RWPE1 (cell line): ENCODE results near the gene IL1R2.

Experiments used
- CTCF ChIA-PET: fragments of 350-600 bp; sonication (Branson Sonifier 250); formaldehyde crosslinking; extraction: SDS; loops from one replicate; lab custom pipeline; 2021; lab: Yijun Ruan, JAX
- POLR2A ChIA-PET: fragments of 400-600 bp; formaldehyde crosslinking; extraction: SDS; loops from one replicate; lab custom pipeline; 2020; ENCODE audit warnings: antibody characterized with exemption; ENCODE audit not compliant: low non-redundant PET; lab: Yijun Ruan, JAX
- DNase-seq: peaks from one replicate; pipeline ENCODE4 v3.0.0; 2012; ENCODE audit warnings: low spot score
- H3K27ac ChIP-seq: fragments of 450-650 bp; 2 replicates; pipeline ENCODE4 v1.5.1; 2017
- TF ChIP-seq, protein P1 (sequence below): fragments of 450-650 bp; conservative IDR thresholded peaks from 2 replicates; pipeline ENCODE4 v1.5.1; 2017; ENCODE audit warnings: low read depth, mild to moderate bottlenecking

Gene IL1R2

DNA sequence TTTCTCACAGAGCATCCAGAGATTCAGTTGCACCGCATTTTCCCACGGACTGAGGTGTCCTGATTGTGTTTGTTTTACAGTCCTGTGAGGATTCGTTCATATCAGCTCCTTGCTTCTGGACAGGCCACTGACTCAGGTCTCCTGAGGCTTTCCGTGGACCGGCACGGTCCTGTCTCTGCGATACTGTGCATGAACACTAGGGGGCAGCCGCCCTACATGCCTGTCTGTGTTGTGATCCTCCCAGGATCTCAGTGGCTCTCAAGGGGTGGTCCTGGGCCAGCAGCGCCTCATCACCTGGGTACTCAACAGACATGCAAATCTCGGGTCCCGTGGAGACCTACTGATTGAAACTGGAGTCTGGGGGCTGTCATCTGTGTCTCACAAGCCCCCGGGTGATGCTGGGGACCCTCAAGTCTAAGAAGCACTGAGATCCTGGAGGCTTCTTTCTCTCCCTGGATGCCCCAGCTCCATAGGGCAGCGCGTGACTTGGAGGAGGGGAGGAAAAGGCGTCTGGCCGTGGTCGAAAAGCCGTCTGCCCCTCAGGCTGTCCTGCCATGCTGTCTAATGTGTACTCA is 28.9 kb downstream of the IL1R2 start:
- TF ChIP-seq, protein P1, sequence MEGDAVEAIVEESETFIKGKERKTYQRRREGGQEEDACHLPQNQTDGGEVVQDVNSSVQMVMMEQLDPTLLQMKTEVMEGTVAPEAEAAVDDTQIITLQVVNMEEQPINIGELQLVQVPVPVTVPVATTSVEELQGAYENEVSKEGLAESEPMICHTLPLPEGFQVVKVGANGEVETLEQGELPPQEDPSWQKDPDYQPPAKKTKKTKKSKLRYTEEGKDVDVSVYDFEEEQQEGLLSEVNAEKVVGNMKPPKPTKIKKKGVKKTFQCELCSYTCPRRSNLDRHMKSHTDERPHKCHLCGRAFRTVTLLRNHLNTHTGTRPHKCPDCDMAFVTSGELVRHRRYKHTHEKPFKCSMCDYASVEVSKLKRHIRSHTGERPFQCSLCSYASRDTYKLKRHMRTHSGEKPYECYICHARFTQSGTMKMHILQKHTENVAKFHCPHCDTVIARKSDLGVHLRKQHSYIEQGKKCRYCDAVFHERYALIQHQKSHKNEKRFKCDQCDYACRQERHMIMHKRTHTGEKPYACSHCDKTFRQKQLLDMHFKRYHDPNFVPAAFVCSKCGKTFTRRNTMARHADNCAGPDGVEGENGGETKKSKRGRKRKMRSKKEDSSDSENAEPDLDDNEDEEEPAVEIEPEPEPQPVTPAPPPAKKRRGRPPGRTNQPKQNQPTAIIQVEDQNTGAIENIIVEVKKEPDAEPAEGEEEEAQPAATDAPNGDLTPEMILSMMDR, result peak; percentile 97
- no peak overlapping the region for H3K27ac ChIP-seq
- ChIA-PET POLR2A (no interaction called here), CTCF (interaction anchor here (0.6 to 2.1 kb wide), 31 partner anchors 9 to 595 kb away, joined by 3 to 34 read pairs (median 3); partner anchors contain the start of gene IL18R1)
- DNase-seq, result peak; percentile 74

GRCh38 chr2:102021779-102022178 is 30.0 kb downstream of the IL1R2 start:
- TF ChIP-seq, protein P1, result no peak
- ChIA-PET POLR2A (no interaction called here), CTCF (interaction anchor here (0.6 kb wide), 1 partner anchor 603 kb away, joined by 3 read pairs; no protein-coding TSS in a partner anchor)
- no peak for DNase-seq
- H3K27ac ChIP-seq, result no peak overlapping the region

DNA sequence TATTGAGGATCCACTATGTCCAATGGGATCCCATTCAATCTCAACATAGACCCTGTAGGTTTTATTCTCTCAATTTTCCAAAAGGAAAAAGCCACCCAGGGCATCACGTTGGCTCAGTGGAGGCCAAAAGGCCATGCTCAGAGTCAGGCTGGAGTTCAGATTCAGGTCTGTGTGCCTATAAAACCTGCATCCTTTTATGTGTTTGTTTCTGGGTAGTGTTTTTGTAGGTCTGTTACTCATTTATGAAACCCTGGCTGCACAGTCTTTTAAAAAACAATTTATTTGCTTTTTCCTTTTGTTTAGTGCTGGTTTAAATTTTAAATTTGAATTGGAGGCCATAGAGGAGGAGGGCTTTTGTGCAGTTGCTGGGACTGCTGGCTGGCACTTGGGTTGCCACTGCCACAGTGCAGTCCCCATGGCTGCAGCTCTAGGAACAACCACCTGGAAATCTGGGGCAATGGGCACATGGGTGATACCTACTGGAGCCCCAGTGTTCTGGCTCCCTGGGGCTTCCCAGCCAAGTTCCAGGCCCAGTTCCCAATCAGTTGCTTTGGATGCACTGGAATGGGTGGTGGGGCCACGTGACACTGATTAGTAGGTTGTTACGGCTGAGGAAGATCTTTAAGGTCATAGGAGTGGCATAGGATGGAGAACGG is 31.3 kb downstream of the IL1R2 start:
- TF ChIP-seq, protein P1, result no peak
- H3K27ac ChIP-seq, result no peak overlapping the region
- DNase-seq, result no peak
- CTCF ChIA-PET, result no interaction called here
- POLR2A ChIA-PET, result no interaction called here

- ChIA-PET CTCF (no interaction called here), POLR2A (no interaction called here)
- DNase-seq, result no peak
- TF ChIP-seq, protein P1, result no peak
- no peak overlapping the region for H3K27ac ChIP-seq
Observed at GRCh38 chr2:102024410-102024809, 32.6 kb downstream of the IL1R2 start.

GRCh38 chr2:102025016-102025501 is 33.3 kb downstream of the IL1R2 start:
- ChIA-PET POLR2A (no interaction called here), CTCF (interaction anchor here (0.7 kb wide), 1 partner anchor 91 kb away, joined by 5 read pairs; no protein-coding TSS in a partner anchor)
- H3K27ac ChIP-seq, result no peak overlapping the region
- DNase-seq, result no peak
- TF ChIP-seq, protein P1, result no peak

DNA sequence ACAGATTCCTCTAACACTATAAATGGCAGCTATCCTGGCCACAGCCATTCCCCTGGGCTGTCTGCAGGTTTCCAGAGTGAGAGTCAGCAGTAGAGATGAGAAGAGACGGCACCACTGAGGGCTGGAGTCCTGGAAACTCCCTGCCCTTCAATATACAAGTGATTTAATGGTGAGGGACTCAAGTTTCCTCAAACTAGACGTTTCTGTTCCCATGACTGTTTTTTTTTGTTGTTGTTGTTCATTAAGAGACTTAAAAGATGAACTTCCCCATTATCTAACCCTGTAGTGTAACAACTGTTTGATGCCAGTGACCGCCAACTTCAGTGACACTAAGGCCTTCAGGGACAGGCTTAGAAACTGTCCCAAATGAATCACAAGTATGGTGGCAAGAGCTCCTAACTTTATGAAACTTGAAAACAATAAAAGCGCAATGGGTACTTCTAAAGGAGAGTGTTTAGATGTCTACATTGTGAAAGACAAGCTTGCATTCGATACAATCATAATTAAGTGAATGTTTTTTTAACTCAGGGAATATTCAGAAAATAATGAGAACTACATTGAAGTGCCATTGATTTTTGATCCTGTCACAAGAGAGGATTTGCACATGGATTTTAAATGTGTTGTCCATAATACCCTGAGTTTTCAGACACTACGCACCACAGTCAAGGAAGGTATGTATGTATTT is 34.0 kb downstream of the IL1R2 start:
- TF ChIP-seq, protein P1, result no peak
- POLR2A ChIA-PET, result interaction anchor here (0.5 kb wide), 1 partner anchor 32 kb away, joined by 3 read pairs; no protein-coding TSS in a partner anchor
- H3K27ac ChIP-seq, result no peak overlapping the region
- CTCF ChIA-PET, result interaction anchor here (0.6 to 0.7 kb wide), 2 partner anchors 9 to 90 kb away, joined by 3 to 5 read pairs; no protein-coding TSS in a partner anchor
- no peak for DNase-seq
